GM18520 (cell line): Measurements from ENCODE around the gene PTPRG.

Experiments
- ATAC-seq: cut with Tn5 transposase; IDR thresholded peaks from one replicate; pipeline ENCODE4 v1.9.1; 2021; ENCODE audit not compliant: unreplicated experiment

Gene PTPRG

GRCh38 chr3:61616586-61616985 lies 55.2 kb downstream of the PTPRG start:
- ATAC-seq: no peak

- no peak for ATAC-seq
Measured at GRCh38 chr3:61617041-61617440, 55.7 kb downstream of the PTPRG start.

- ATAC-seq: no peak
Measured at GRCh38 chr3:61617651-61618050, 56.3 kb downstream of the PTPRG start.

- no peak for ATAC-seq
Measured at GRCh38 chr3:61618231-61618630, 56.9 kb downstream of the PTPRG start.

GRCh38 chr3:61618871-61619270 lies 57.5 kb downstream of the PTPRG start:
- no peak for ATAC-seq

- no peak for ATAC-seq
Measured at GRCh38 chr3:61620073-61620472, 58.7 kb downstream of the PTPRG start.

GRCh38 chr3:61624300-61624699 lies 62.9 kb downstream of the PTPRG start:
- ATAC-seq: no peak

- ATAC-seq: no peak
Measured at GRCh38 chr3:61625429-61625828, 64.1 kb downstream of the PTPRG start.

GRCh38 chr3:61626484-61626883 lies 65.1 kb downstream of the PTPRG start:
- no peak for ATAC-seq

- ATAC-seq: no peak
Measured at GRCh38 chr3:61627768-61628185, 66.4 kb downstream of the PTPRG start.

- no peak for ATAC-seq
Measured at GRCh38 chr3:61628636-61629035, 67.3 kb downstream of the PTPRG start.

GRCh38 chr3:61629442-61629841 lies 68.1 kb downstream of the PTPRG start:
- no peak for ATAC-seq

GRCh38 chr3:61631108-61631769 lies 69.9 kb downstream of the PTPRG start:
- no peak for ATAC-seq

GRCh38 chr3:61632568-61633175 lies 71.3 kb downstream of the PTPRG start:
- ATAC-seq: no peak

- no peak for ATAC-seq
Measured at GRCh38 chr3:61634678-61635077, 73.3 kb downstream of the PTPRG start.

GRCh38 chr3:61637088-61638051 lies 76.0 kb downstream of the PTPRG start:
- ATAC-seq: no peak

- no peak for ATAC-seq
Measured at GRCh38 chr3:61638741-61639140, 77.4 kb downstream of the PTPRG start.

GRCh38 chr3:61639991-61640390 lies 78.6 kb downstream of the PTPRG start:
- no peak for ATAC-seq

- ATAC-seq: no peak
Measured at GRCh38 chr3:61645148-61645547, 83.8 kb downstream of the PTPRG start.

GRCh38 chr3:61646360-61646759 lies 85.0 kb downstream of the PTPRG start:
- no peak for ATAC-seq

GRCh38 chr3:61646851-61647525 lies 85.6 kb downstream of the PTPRG start:
- ATAC-seq: no peak
